GM18867 (cell line): ENCODE results near the gene EHBP1L1.

Experiments
- ATAC-seq: cut with Tn5 transposase; IDR thresholded peaks from one replicate; pipeline ENCODE4 v1.9.1; 2021; ENCODE audit warnings: mild to moderate bottlenecking, moderate library complexity; ENCODE audit not compliant: unreplicated experiment

EHBP1L1 gene

DNA sequence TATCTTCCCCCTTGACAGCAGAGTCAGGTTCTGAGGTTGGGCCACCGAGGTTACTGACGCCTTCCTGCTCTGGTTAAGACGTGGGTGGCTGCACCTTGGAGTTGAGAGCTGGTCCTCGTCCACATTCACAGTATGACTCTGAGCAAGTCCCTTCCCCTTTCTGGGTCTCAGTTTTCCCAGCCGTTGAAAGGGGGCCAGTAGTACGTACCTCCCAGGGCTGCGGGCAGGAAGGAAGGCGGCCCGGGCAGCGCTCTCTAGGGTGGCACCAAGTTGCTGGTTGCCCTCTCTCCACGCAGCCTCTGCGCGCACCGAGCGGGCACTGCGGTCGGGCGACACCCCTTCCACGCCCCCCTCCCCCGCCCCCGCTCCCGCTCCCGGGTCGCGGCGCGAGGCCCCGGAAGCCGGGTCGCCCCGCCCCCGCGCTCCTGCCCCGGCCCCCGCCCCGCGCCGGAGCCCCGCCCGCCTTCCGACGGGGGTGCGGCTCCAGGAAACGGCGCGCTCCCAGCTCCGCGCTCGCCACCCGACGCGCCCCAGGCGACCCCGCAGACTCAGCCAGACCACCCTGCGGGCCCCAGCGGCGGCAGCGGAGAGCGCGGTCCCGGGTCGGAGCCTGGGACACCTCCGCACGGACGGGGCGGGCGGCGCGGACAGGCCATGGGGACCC lies at the start of gene EHBP1L1:
Gene EHBP1L1, plus strand, starts transcription at position 486 of the 664 bp plus-strand sequence. CDS start 250 bp downstream, outside the sequence.
- peak; percentile 29 for ATAC-seq

- ATAC-seq = no peak
These were observed 49.1 kb upstream of the EHBP1L1 start for GRCh38 chr11:65526744-65527143.

GRCh38 chr11:65528819-65529350 lies 47.0 kb upstream of the EHBP1L1 start:
- no peak for ATAC-seq

DNA sequence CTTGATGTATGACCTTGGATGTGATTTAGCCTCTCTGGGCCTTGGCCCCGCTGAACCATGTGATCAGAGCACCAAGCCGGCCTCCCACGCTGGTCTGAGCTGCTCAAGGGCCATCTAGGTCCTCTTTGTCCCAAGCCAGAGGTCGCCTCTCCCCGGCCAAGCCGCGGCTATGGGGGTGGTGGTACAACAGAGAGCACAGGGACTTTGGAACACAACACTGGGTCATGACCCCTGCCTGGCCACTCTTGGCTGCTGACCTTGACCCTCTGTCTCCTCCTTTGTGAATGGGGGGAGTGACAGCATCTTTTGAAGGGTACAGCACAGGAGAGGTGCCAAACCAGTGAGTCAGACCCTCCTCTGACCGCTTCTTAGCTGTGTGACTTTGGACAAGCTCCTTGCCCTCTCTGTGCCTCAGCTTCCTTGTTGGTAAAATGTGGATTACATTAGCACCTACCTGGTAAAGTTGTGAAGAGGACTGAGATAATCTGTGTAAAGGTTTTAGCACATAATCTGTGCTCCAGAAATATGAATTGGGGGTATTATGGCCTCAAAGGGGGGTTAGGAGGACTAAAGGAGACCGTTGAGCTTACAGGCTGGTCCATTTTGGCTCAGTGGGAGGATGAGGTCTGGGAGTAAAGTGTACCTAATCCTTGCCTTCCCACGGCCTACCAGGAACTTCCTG lies 46.2 kb upstream of the EHBP1L1 start:
- ATAC-seq = no peak

DNA sequence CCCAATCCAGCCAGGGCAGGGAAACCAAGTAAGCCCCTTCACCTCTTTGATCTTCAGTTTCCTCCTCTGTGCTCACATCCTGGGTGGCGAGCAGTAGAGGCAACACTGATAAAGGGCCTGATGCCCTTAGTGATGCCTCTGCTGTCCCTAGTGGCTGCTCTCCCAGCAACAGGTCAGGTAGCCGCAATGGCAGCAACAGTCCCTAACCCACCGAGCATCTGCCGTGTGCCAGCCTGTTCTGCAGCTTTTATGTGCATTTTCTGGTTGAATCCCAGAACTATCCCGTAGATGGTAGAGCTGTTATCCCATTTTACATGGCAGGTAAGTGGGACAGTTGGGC lies 45.7 kb upstream of the EHBP1L1 start:
- ATAC-seq = no peak

DNA sequence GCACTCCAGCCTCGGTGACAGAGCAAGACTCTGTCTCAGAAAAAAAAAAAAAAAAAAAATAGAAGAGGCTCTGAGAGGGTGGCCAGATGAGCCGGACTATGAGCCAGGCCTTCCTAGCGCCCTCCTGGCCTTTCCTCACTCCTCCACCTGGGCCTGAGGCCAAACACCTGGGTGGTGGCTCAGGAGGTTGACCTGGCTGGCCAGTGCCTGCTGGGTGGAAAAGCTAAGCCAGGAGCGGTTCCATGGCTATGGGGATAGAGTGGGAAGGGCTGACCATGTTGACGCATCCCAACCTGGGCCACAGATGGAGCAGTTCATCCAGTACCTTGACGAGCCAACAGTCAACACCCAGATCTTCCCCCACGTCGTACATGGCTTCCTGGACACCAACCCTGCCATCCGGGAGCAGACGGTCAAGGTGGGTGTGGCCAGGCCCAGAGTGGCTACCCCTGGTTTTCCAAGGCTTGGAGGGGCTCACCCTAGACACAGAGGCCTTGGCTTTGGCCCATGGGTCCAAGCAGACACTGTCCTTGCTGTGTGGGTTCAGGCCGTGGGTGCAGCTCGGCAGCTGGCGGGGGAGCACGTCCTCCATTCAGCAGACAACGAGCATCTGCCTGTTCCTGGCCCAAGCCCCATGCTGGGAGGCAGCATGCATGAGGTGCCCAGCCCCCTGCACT lies 43.3 kb upstream of the EHBP1L1 start:
- no peak for ATAC-seq

GRCh38 chr11:65535102-65535501 lies 40.8 kb upstream of the EHBP1L1 start:
- no peak for ATAC-seq

GRCh38 chr11:65536412-65537295 lies 39.2 kb upstream of the EHBP1L1 start:
- ATAC-seq = no peak

- ATAC-seq = no peak
These were observed 38.6 kb upstream of the EHBP1L1 start for GRCh38 chr11:65537296-65537597.

GRCh38 chr11:65537620-65538231 lies 38.1 kb upstream of the EHBP1L1 start:
- ATAC-seq = no peak

- ATAC-seq = no peak
These were observed 37.5 kb upstream of the EHBP1L1 start for GRCh38 chr11:65538232-65538914.

DNA sequence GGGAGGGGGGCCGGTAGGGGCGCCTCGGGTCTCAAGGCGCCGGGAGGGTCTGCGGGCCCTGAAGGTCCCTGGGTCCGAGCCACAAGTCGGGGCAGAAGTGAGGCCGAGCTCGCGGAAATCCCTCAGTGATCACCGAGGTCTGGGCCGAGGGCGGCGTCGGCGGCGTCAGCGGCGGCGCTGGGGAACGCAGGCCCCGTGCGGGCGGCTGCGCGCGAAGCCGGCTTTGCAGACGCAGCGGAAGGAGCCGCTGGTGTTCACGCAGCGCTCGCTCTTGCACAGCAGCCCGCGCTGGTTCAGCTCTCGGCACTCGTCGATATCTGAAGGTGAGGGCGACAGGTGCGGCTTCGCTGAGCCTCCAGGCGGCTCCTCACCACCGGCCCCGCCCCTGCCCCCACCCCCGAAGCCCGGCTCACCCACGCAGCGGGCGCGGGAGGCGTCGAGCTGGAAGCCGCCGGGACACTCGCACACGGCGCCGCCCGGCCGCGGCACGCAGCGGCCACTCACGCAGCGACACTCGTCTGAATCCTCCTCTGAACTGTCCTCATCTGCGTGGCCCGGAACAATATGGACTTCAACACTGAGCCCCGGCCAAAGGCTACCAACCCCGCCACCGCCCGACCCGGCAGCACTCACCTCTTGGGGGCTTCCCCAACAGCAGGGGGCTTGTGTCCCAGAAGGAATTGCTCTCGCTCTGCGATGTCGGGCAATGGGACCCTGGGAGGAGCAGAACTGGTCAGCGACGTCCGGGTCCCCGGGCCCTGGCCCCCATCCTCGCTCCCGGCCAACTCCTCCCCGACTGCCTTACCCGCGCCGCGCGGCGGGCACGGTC lies 36.7 kb upstream of the EHBP1L1 start:
- ATAC-seq = no peak

GRCh38 chr11:65539744-65540289 lies 36.0 kb upstream of the EHBP1L1 start:
- peak; percentile 52 for ATAC-seq

DNA sequence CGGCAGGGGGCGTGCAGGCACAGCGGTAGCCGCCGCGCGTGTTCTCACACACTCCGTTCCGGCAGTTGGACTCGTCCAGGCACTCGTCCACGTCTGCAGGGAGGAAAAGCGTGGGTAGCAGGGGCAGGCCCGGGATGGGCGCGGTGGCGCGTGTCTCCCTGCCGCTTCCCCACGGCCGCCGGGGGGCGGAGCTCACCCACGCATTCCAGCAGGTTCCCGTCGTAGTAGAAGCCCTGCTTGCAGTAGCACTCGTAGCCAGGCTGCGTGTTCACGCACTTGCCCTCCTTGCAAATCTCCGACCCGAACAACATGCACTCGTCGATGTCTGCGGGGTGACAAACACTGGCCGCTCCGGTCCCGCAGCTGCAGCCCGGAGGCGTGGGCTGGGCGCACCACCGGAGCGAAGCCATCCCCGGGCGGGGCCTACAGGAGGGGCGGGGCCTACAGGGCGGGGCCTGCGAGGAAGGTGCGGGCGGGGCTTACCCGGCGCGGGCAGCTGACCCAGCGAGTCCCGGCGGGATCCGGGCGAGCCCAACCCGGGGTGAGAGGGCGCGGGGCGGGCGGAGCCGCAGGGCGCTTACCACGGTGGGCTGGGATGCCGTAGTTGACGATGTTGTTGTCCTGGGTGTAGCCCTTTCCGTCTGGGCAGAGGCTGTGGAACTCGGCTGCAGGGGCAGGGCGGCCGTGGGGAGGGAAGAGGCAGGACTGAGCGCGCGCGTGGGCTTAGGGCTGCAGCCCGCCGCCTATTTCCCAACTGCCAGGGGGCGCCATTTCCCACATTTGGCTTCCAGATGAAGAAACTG lies 35.4 kb upstream of the EHBP1L1 start:
- peak; percentile 59 for ATAC-seq

DNA sequence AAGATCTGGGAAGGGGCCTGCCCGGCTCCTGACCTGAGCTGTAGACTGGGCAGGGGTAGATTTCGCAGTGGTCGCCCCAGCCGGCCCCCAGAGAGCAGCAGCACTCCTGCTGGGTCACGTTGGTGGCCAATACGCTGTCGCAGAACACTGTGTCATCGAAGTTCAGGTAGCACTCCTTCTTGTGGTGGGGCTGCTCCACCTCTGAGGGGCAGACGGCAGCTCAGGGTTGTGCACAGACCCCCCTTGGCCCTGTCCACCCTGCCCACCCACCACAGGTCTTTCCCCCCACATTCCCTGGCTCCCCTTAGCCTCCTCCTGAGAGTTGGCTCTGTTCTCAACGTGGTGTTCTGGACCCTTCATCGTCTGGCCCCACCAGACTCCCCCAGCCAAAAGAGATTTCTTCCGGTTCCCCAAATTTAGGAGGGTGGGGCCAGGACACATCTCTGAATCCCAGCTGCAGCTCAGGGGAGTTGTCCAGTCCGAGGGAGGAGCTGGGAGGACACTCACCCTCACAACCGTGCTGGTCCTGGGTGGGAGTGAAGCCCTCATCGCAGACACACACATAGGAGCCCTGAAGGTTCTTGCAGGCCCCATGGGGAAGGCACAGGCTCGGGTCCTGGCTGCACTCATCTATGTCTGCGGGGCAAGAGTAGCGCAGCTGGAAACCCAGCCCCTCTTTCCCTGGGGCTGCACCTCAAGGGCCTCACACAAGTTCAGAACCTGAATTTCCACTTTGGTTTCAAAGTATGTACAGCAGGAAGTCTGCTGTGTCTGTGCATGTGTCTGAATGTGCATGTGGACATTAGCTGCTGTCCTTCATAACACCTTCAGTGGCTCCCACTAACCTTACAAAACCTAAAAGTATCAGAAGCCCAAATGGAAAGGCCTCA lies 34.5 kb upstream of the EHBP1L1 start:
- ATAC-seq = no peak

DNA sequence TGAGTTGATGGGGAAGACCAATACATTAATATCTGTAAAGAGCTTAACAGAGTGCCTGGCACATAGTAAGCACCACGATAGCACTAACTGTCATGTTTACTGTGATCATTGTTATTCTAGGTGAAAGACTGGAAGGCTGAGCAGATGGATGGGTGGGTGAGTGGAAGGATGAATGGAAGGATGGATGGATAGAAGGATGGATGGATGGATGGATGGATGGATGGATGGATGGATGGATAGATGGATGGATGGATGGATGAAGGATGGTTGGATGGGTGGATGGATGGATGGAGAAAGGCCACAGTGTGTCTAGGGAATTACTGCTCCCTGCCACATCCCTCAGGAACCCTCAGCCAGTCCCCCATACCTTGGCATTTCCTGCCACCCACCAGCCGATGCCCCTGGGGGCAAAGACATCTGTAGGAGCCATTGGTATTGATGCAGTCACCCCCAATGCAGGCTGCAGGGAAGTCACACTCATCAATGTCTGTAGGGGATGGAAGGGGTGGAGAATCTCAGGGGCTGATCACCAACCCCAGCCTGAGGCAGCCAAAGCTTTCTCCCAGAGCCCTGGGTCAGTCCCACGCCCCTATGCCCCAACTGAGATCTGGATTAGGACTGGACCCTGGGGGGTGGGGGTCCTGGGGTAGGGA lies 33.0 kb upstream of the EHBP1L1 start:
- ATAC-seq = no peak

DNA sequence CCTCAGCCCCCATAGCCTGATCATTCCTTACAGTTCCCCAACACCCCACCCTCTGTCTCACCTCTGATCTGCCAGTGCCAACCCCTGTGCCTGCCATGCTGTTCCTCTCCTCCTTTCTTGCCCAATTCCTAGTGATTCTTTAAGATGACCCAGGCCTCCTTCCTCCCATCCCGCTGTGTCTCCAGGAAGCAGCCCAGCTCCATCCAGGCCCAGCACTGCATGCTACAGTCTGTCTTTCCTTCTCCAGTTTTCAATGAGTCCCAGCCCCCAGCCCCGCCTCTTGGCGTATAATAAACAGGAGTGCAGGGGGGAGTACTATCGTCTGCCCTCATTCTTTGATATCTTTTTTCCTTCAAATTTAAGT lies 30.0 kb upstream of the EHBP1L1 start:
- no peak for ATAC-seq
